ENCODE data around the gene WIPF2. TPM values are rescaled to one million over a fixed set of nuclear protein-coding genes. Genes with fewer than 3 reads are reported as not detected.

Gene WIPF2
- total and polyA plus RNA-seq, 2 of the 8 experiments (the other 6 are each of a cell fraction or from before 2014, with no cell fraction given) = 6.9 to 25.3 TPM

- TF ChIP-seq RBBP5 (IDR thresholded peaks at IDR 0.05; ENCODE audit: borderline replicate concordance, low read depth, low read length) (no peak), GABPA (IDR thresholded peaks at IDR 0.05; ENCODE audit: borderline replicate concordance, insufficient read depth, low read length) (no peak), TAF1 (IDR thresholded peaks at IDR 0.05; ENCODE audit: low read depth, low read length) (no peak), BRCA1 (IDR thresholded peaks at IDR 0.05; ENCODE audit: low read depth, low read length) (no peak)
These were observed 94.0 kb downstream of the WIPF2 start (continued) for GRCh38 chr17:40312893-40313667.
